C4-2B (cell line): Measurements from ENCODE around the gene EFHC2.

ENCODE experiments used
- CTCF ChIP-seq: fragments of 450-650 bp; conservative IDR thresholded peaks from 2 replicates; pipeline ENCODE4 v1.5.1; 2017; ENCODE audit warnings: mild to moderate bottlenecking
- ZFX ChIP-seq: fragments of 450-650 bp; IDR thresholded peaks from 2 replicates; pipeline ENCODE4 v1.6.1; 2017

- TF ChIP-seq CTCF (no peak), ZFX (no peak)
Measured at GRCh38 chrX:44101281-44101680, 242.2 kb downstream of the EFHC2 start.
